ENCODE measurements around the gene BLZF1.
"Not testable (repeated sequence)": the region's sequence is repeated elsewhere in the genome, so short reads cannot be mapped to it uniquely, and the experiment has no call there.

BLZF1 gene

GRCh38 chr1:169367686-169368405 lies at the start of gene BLZF1, which contains the start of gene NME7:
TSS of gene BLZF1 (plus strand) at chr1:169368195. CDS start at chr1:169369523, 1,328 bp downstream.
TSS of gene NME7 (minus strand) at chr1:169367797. CDS start at chr1:169367710, 87 bp downstream.
- peak; percentile 97 for DNase-seq (ENCODE audit: low read depth in 2 of 2)

GRCh38 chr1:169318536-169319244 lies 49.3 kb upstream of the BLZF1 start:
- DNase-seq (ENCODE audit: low read depth in 2 of 2), result no peak

DNA sequence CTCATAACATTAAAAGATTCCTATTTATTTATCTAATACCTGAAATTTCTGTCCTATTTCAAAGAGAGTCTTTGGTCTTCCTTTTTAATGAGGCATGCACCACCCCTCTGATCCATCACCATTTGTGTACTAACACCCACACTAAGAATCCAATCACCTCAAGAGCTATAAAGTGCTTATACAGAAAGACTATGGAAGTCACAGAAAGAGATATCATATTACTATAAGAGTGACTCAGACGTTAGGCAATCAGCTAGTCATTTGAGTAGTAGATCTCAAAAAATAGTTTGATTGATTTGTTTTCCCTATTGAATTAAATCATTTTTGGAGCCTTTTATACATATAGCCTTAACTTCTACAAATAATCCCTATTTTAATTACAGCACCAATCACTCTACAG lies 46.5 kb upstream of the BLZF1 start:
- no peak for DNase-seq (ENCODE audit: low read depth in 2 of 2)

DNA sequence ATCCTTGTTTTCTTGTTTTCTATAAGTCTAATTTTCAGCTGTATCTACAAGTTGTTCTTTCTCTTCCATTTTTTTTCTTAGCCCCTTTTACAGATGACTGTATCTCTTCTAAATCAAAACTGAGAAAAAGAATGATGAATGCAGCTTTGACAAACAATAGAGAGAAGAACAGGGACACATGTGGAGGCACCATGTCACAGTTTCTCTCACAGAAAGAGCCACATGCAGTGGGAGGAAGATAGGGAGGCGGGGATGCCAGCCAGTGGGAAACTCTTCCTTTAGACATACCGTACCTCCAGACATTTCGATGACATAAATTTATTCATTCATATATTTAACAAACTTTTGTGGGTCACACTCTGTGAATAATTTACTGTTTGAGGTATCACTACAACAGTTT lies 45.9 kb upstream of the BLZF1 start:
- DNase-seq (ENCODE audit: low read depth in 2 of 2), result no peak

- DNase-seq (ENCODE audit: low read depth in 2 of 2), result no peak
These were observed 42.9 kb upstream of the BLZF1 start for GRCh38 chr1:169325117-169325516.

GRCh38 chr1:169326261-169326955 lies 41.6 kb upstream of the BLZF1 start:
- DNase-seq (ENCODE audit: low read depth in 2 of 2), result no peak

- DNase-seq (ENCODE audit: low read depth in 2 of 2), result no peak
These were observed 41.1 kb upstream of the BLZF1 start for GRCh38 chr1:169326956-169327268.

- DNase-seq (ENCODE audit: low read depth in 2 of 2), result no peak
These were observed 40.1 kb upstream of the BLZF1 start for GRCh38 chr1:169327875-169328274.

DNA sequence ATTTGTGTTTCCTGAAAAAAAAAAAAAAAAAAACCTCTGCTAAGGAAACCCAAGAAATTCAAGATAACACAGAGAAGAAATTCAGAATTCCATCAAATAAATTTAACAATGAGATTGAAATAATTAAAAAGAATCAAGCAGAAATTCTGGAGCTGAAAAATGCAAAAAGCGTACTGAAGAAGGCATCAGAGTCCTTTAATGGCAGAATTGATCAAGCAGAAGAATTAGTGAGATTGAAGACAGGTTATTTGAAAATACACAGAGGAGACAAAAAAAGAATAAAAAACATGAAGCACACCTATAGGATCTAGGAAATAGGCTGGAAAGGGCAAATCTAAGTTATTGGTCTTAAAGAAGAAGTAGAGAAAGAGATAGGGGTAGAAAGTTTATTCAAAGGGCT lies 38.6 kb upstream of the BLZF1 start:
- DNase-seq (ENCODE audit: low read depth in 2 of 2), result no peak

DNA sequence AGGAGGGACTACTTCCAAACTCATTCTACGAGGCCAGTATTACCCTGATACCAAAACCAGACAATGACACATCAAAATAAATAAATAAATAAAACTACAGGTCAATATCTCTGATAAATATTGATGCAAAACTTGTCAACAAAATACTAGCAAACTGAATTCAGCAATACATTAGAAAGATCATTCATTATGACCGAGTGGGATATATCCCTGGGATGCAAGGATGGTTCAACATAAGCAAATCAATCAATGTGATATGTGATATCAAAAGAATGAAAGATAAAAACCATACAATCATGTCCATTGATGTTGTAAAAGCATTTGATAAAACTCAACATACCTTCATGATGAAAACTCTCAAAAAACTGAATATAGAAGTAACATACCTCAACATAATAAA lies 37.1 kb upstream of the BLZF1 start:
- no peak for DNase-seq (ENCODE audit: low read depth in 2 of 2)

DNA sequence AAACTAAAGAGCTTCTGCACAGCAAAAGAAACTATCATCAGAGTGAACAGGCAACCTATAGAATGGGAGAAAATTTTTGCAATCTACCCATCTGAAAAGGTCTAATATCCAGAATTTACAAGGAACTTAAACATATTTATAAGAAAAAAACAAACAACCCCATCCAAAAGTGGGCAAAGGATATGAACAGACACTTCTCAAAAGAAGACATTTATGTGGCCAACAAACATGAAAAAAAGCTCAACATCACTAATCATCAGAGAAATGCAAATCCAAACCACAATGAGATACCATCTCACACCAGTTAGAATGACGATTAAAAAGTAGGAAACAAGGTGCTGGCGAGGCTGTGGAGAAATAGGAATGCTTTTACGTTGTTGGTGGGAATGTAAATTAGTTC lies 33.3 kb upstream of the BLZF1 start:
- not testable (repeated sequence) for DNase-seq (ENCODE audit: low read depth in 2 of 2)

GRCh38 chr1:169336947-169337715 lies 30.9 kb upstream of the BLZF1 start:
- not testable (repeated sequence) for DNase-seq (ENCODE audit: low read depth in 2 of 2)

DNA sequence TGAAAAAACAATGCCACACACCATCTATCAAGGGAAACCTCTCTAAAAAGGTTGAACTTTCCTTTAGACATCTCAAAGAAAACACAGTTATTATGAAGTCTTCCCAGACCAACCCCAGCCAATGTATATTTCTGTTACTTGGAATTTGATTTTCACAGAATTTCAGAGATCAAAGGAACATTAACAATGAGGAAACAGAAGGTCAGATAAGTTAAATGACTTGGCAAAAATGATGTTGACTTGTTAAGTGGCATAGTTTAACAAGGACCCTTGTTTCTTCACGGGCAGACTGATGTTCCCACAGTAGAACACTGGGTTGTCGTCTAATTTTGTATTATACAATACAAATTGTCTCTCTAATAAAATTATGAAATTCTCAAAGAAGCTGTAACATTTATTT lies 29.4 kb upstream of the BLZF1 start:
- DNase-seq (ENCODE audit: low read depth in 2 of 2), result no peak

- DNase-seq (ENCODE audit: low read depth in 2 of 2), result no peak
These were observed 28.2 kb upstream of the BLZF1 start for GRCh38 chr1:169339773-169340172.

GRCh38 chr1:169340882-169341281 lies 27.1 kb upstream of the BLZF1 start:
- DNase-seq (ENCODE audit: low read depth in 2 of 2), result no peak

GRCh38 chr1:169342096-169342495 lies 25.9 kb upstream of the BLZF1 start:
- not testable (repeated sequence) for DNase-seq (ENCODE audit: low read depth in 2 of 2)

DNA sequence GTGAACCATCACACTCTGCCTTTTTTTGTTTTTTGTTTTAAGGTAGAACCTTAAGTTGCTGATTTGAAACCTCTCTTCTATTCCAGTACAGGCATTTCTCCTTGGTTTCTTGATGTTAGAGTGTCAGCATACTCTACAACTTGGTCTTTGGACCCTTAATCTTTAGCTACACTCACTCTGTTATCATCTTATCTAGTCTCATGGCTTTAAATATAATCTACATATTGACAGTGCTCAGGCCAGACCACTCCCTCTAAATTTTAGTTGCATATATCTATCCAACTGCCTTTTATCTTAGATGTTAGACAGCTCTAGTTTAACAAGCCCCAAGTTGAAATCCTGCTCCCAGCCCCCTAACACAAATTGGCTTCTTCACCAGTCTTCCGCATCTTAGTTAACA lies 22.5 kb upstream of the BLZF1 start:
- no peak for DNase-seq (ENCODE audit: low read depth in 2 of 2)

DNA sequence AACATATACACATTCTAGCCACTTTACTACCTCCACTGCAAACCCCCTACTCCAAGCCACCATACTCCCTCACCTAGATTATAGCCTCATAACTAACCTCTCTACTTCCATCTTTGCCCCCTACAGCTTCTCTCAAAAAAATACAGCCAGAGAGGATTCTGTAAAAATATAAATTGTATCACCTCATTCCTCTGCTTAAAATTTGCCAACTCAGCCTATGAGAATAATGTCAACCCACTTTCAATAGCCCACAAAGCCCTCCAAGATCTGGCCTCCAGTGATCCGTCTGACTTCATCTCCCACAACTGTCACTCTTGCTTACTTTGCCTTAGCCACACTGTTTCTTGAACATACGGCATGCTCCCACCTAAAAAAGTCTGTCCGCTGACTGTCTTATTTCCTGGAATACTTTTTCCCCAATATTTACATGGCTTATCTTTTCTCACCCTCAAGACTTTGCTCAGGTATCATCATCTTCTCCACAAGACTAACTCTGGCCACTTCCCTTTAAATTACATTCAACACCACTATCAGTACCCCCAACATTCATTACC lies 21.9 kb upstream of the BLZF1 start:
- no peak for DNase-seq (ENCODE audit: low read depth in 2 of 2)

GRCh38 chr1:169347688-169348382 lies 20.2 kb upstream of the BLZF1 start:
- no peak for DNase-seq (ENCODE audit: low read depth in 2 of 2)

DNA sequence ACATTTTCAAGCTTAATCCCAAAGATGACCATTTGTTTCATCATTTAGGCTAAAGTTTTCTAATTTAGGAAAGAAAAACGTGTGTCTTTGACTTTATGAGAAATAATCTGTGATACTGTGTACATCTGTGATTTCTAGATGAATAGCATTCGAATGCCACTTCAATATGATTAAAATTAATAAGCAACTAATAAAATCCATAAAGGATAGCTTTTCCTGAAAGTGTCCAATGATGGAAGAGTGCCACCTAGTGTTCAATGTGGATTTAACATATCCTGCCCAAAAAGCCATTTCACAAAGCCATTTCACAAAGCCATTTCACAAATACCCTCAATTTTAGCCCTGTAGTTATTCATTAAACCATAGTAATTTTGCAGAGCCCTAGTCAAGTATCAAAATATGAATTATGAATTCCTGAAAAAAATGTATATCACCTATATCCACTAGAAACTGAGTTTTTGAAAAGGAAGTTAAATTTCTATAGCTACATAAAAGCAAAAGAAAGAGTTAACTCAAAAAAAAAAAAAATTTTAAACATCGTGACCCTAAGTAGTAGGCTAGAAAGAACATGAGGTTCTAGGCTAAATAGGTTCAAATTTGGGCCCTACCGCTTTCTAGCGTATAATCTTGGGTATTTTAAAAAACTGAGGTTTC lies 19.5 kb upstream of the BLZF1 start:
- DNase-seq (ENCODE audit: low read depth in 2 of 2), result no peak

GRCh38 chr1:169360415-169360814 lies 7.6 kb upstream of the BLZF1 start:
- no peak for DNase-seq (ENCODE audit: low read depth in 2 of 2)
